ENCODE measurements around the gene PRKCE. TPM values are rescaled to one million over a fixed set of nuclear protein-coding genes. Genes with fewer than 3 reads are reported as not detected.

The PRKCE gene
- total RNA-seq, 2 experiments from 2014 or later: 17.0 to 42.1 TPM

GRCh38 chr2:46134531-46135227, 483.2 kb downstream of the PRKCE start:
- H3K79me2 ChIP-seq (ENCODE audit: insufficient read depth, low read depth, low read length): no peaks in the 10 kb centered on the region
- H3K27ac ChIP-seq (ENCODE audit: low read depth, low read length, poor library complexity, severe bottlenecking): no peak overlapping the region
- ChIA-PET CTCF (ENCODE audit: unreplicated experiment) (no interaction called here), POLR2A (interaction anchor here (0.6 kb wide), 1 partner anchor 84 kb away, joined by 3 read pairs; no protein-coding TSS in a partner anchor)
- TF ChIP-seq CTCF (conservative IDR thresholded peaks at IDR 0.05; ENCODE audit: low read length): no peak
- TF ChIP-seq EZH2phosphoT487 (IDR thresholded peaks at IDR 0.05; ENCODE audit: borderline replicate concordance, low read depth, low read length): no peak
- H3K36me3 ChIP-seq (ENCODE audit: insufficient read depth, low read length): no peaks in the 10 kb centered on the region
- no peak overlapping the region for H3K4me2 ChIP-seq (ENCODE audit: low read length)
- no peak for DNase-seq (ENCODE audit: low spot score)
- BruUV-seq (replicated peaks): no TSS peak
- no peaks in the 10 kb centered on the region for H3K4me1 ChIP-seq (ENCODE audit: insufficient read depth, low read length, poor library complexity, severe bottlenecking)
- intact Hi-C loops (cut with micrococcal nuclease; ENCODE audit: unreplicated experiment): no loop called here
- H3K9me2 ChIP-seq (ENCODE audit: insufficient read depth, low read length): no peaks in the 10 kb centered on the region
- H3K9me3 ChIP-seq (ENCODE audit: low read length): no peaks in the 10 kb centered on the region
- H2AFZ ChIP-seq (ENCODE audit: low read length): no peak overlapping the region
- no peaks in the 10 kb centered on the region for H4K20me1 ChIP-seq (ENCODE audit: insufficient read depth, low read length)
- H3K4me3 ChIP-seq (ENCODE audit: low read depth, low read length, poor library complexity, severe bottlenecking): no peak overlapping the region

DNA sequence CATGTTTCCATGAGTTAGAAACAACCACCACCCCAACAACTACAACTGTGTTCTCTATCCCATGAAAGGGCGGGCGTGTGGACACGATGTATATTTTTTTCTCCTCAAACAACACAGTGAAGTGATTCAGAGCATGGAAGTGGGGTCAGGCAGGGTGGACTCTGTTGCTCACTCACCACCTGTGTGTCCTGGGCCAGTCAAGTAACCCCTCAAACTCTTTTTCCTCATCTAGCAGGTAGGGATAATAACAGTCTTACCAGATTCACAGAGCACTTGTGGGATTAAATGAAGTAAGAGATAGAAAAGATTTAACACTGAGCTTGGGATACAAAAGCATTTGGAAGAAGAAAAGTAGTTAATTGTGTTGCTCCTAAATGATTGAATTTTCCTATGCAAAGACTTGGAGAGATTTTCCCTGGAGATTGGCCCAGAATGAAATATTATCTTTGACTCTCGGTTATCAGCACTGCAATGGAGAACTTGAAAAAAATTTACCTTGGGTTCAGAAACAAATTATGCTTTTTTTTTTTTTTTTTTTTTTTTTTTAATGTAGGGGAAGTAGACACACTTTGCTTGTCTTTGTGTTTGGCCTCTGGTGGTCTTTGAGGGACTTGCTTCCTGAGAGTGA, 483.9 kb downstream of the PRKCE start:
- CTCF ChIA-PET (ENCODE audit: unreplicated experiment): no interaction called here
- no TSS peak for BruUV-seq (replicated peaks)
- intact Hi-C loops (cut with micrococcal nuclease; ENCODE audit: unreplicated experiment): no loop called here

More for the DNA sequence above, 483.9 kb downstream of the PRKCE start:
- Histone ChIP-seq H3K36me3 (ENCODE audit: insufficient read depth, low read length) (no peaks in the 10 kb centered on the region), H3K79me2 (ENCODE audit: insufficient read depth, low read depth, low read length) (no peaks in the 10 kb centered on the region), H2AFZ (ENCODE audit: low read length) (no peak overlapping the region), H3K4me3 (ENCODE audit: low read depth, low read length, poor library complexity, severe bottlenecking) (no peak overlapping the region), H3K4me2 (ENCODE audit: low read length) (no peak overlapping the region), H3K4me1 (ENCODE audit: insufficient read depth, low read length, poor library complexity, severe bottlenecking) (no peaks in the 10 kb centered on the region), H3K9me2 (ENCODE audit: insufficient read depth, low read length) (no peaks in the 10 kb centered on the region), H3K27ac (ENCODE audit: low read depth, low read length, poor library complexity, severe bottlenecking) (no peak overlapping the region), H4K20me1 (ENCODE audit: insufficient read depth, low read length) (no peaks in the 10 kb centered on the region), H3K9me3 (ENCODE audit: low read length) (no peaks in the 10 kb centered on the region)
- POLR2A ChIA-PET: interaction anchor here (0.6 kb wide), 1 partner anchor 85 kb away, joined by 3 read pairs; no protein-coding TSS in a partner anchor
- no peak for DNase-seq (ENCODE audit: low spot score)
- TF ChIP-seq EZH2phosphoT487 (IDR thresholded peaks at IDR 0.05; ENCODE audit: borderline replicate concordance, low read depth, low read length): no peak
- no peak for TF ChIP-seq CTCF (conservative IDR thresholded peaks at IDR 0.05; ENCODE audit: low read length)

All from OCI-LY7 (cell line).